ENCODE measurements around the gene LYRM4.

The LYRM4 gene

DNA sequence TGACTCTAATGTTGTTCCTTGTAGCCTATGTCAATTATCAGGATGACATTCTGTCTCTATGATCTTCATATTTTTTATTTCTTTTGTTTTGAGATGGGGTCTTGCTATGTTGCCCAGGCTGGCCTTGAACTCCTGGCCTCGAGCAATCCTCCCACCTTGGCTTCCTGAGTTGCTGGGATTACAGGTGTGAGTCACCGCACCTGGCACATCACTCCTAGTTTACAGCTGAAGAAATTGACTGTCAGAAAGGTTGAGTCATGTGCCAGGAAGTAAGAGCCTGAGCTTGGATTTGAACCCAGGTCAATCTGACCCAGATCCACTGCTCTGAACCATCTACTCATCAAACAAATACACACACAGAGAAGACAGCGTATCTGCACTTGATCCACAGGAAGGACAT is 161.2 kb downstream of the LYRM4 start:
- no peaks in the 10 kb centered on the region for H3K27me3 ChIP-seq (ENCODE audit: insufficient read depth, poor library complexity, severe bottlenecking)

DNA sequence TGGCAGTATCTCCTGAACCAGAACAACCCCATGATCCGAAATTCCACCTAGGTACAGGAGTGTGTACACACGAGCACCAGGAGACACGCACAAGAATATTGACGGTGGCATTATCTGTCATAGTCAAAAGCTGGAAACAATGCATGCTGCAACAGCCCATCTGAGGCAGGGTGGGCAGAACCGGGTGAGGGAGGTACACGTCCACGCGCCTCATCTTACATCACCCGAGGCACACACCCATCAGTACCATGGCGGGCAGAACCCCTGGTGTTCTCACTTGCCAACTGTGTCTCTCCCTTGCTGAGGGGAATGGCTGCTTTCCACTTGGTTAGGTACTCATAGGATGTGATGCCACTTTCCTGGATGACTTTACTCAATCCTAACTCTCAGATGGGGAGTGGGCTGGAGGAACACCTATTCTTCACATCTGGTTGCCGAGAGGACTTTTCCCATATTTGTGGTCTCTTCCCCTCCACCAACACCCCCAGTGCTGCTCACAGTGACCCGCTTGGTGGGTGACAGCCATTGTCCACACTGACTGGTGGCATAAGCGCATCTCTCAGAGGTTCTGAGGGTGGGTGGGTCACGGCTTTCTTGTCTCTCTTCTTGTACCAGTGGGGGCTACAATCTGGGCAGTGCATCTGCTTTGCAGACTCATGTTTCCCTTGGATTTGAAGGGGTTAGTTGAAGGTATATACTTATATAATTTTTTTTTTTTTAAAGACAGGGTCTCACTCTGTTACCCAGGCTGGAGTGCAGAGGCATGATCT is 162.1 kb downstream of the LYRM4 start:
- H3K4me3 ChIP-seq (replicated peaks; ENCODE audit: insufficient read depth, low read length): no peak overlapping the region
- no peak for DNase-seq (ENCODE audit: low read depth in 1 of 2, low spot score in 1 of 2)
- TF ChIP-seq GABPA (IDR thresholded peaks at IDR 0.05; ENCODE audit: low read depth) (no peak), SPI1 (IDR thresholded peaks at IDR 0.05; ENCODE audit: borderline replicate concordance, low read depth) (no peak), POLR2AphosphoS5 (IDR thresholded peaks at IDR 0.05; ENCODE audit: low read depth) (no peak)
- TF ChIP-seq, protein P1, sequence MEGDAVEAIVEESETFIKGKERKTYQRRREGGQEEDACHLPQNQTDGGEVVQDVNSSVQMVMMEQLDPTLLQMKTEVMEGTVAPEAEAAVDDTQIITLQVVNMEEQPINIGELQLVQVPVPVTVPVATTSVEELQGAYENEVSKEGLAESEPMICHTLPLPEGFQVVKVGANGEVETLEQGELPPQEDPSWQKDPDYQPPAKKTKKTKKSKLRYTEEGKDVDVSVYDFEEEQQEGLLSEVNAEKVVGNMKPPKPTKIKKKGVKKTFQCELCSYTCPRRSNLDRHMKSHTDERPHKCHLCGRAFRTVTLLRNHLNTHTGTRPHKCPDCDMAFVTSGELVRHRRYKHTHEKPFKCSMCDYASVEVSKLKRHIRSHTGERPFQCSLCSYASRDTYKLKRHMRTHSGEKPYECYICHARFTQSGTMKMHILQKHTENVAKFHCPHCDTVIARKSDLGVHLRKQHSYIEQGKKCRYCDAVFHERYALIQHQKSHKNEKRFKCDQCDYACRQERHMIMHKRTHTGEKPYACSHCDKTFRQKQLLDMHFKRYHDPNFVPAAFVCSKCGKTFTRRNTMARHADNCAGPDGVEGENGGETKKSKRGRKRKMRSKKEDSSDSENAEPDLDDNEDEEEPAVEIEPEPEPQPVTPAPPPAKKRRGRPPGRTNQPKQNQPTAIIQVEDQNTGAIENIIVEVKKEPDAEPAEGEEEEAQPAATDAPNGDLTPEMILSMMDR (IDR thresholded peaks at IDR 0.05; ENCODE audit: insufficient read depth, low read length): no peak
- TF ChIP-seq, protein P2, sequence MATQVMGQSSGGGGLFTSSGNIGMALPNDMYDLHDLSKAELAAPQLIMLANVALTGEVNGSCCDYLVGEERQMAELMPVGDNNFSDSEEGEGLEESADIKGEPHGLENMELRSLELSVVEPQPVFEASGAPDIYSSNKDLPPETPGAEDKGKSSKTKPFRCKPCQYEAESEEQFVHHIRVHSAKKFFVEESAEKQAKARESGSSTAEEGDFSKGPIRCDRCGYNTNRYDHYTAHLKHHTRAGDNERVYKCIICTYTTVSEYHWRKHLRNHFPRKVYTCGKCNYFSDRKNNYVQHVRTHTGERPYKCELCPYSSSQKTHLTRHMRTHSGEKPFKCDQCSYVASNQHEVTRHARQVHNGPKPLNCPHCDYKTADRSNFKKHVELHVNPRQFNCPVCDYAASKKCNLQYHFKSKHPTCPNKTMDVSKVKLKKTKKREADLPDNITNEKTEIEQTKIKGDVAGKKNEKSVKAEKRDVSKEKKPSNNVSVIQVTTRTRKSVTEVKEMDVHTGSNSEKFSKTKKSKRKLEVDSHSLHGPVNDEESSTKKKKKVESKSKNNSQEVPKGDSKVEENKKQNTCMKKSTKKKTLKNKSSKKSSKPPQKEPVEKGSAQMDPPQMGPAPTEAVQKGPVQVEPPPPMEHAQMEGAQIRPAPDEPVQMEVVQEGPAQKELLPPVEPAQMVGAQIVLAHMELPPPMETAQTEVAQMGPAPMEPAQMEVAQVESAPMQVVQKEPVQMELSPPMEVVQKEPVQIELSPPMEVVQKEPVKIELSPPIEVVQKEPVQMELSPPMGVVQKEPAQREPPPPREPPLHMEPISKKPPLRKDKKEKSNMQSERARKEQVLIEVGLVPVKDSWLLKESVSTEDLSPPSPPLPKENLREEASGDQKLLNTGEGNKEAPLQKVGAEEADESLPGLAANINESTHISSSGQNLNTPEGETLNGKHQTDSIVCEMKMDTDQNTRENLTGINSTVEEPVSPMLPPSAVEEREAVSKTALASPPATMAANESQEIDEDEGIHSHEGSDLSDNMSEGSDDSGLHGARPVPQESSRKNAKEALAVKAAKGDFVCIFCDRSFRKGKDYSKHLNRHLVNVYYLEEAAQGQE (IDR thresholded peaks at IDR 0.05; ENCODE audit: insufficient replicate concordance, low read depth): no peak
- no peaks in the 10 kb centered on the region for H3K27me3 ChIP-seq (ENCODE audit: insufficient read depth, poor library complexity, severe bottlenecking)
- H3K27ac ChIP-seq (replicated peaks): no peak overlapping the region

More for the DNA sequence above, 161.2 kb downstream of the LYRM4 start:
- DNase-seq (ENCODE audit: low read depth in 1 of 2, low spot score in 1 of 2): no peak
- Histone ChIP-seq H3K27ac (replicated peaks) (no peak overlapping the region), H3K4me3 (replicated peaks; ENCODE audit: insufficient read depth, low read length) (no peak overlapping the region)
- TF ChIP-seq POLR2AphosphoS5 (IDR thresholded peaks at IDR 0.05; ENCODE audit: low read depth): no peak
- TF ChIP-seq SPI1 (IDR thresholded peaks at IDR 0.05; ENCODE audit: borderline replicate concordance, low read depth): no peak
- TF ChIP-seq, protein P1 (IDR thresholded peaks at IDR 0.05; ENCODE audit: insufficient read depth, low read length): no peak
- TF ChIP-seq GABPA (IDR thresholded peaks at IDR 0.05; ENCODE audit: low read depth): no peak
- TF ChIP-seq, protein P2 (IDR thresholded peaks at IDR 0.05; ENCODE audit: insufficient replicate concordance, low read depth): no peak

DNA sequence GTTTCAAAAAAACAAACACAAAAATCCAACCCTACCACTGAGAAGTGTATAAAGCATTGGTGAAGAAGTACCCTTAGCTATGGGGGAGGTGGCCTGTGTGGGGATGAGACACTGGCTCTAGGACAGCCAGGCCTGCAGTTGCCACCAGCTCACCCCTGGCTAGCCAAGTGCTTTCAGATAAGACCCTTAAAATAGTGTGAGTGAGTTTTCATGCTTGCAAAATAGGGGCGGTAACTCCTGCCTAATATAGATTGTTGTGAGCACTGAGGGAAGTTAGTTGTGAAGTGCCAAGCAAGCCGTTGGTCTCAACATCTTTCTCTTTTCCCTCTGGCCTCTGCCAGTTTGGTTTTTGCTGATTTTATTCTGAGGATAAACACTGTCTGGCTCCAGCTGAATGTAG is 164.3 kb downstream of the LYRM4 start:
- TF ChIP-seq POLR2AphosphoS5 (IDR thresholded peaks at IDR 0.05; ENCODE audit: low read depth): no peak
- no peak for TF ChIP-seq GABPA (IDR thresholded peaks at IDR 0.05; ENCODE audit: low read depth)
- TF ChIP-seq, protein P1 (IDR thresholded peaks at IDR 0.05; ENCODE audit: insufficient read depth, low read length): no peak
- no peak for TF ChIP-seq SPI1 (IDR thresholded peaks at IDR 0.05; ENCODE audit: borderline replicate concordance, low read depth)
- TF ChIP-seq, protein P2 (IDR thresholded peaks at IDR 0.05; ENCODE audit: insufficient replicate concordance, low read depth): no peak
- DNase-seq (ENCODE audit: low read depth in 1 of 2, low spot score in 1 of 2): no peak
- no peak overlapping the region for H3K4me3 ChIP-seq (replicated peaks; ENCODE audit: insufficient read depth, low read length)
- H3K27ac ChIP-seq (replicated peaks): no peak overlapping the region
- no peaks in the 10 kb centered on the region for H3K27me3 ChIP-seq (ENCODE audit: insufficient read depth, poor library complexity, severe bottlenecking)
